ENCODE measurements around the gene RANBP3.

The RANBP3 gene

GRCh38 chr19:5949792-5950305, 28.1 kb downstream of the RANBP3 start:
- DNase-seq (ENCODE audit: low read depth): no peak

GRCh38 chr19:5948752-5949564, 29.0 kb downstream of the RANBP3 start:
- no peak for DNase-seq (ENCODE audit: low read depth)

GRCh38 chr19:5947435-5947834, 30.5 kb downstream of the RANBP3 start:
- DNase-seq (ENCODE audit: low read depth): peak; percentile 65

- DNase-seq (ENCODE audit: low read depth): no peak
Measured at GRCh38 chr19:5943623-5944022, 34.3 kb downstream of the RANBP3 start.

GRCh38 chr19:5943045-5943444, 34.9 kb downstream of the RANBP3 start:
- no peak for DNase-seq (ENCODE audit: low read depth)

GRCh38 chr19:5941673-5942072, 36.3 kb downstream of the RANBP3 start:
- no peak for DNase-seq (ENCODE audit: low read depth)

GRCh38 chr19:5940260-5941208, 37.4 kb downstream of the RANBP3 start:
- DNase-seq (ENCODE audit: low read depth): no peak

- no peak for DNase-seq (ENCODE audit: low read depth)
Measured at GRCh38 chr19:5937550-5937949, 40.4 kb downstream of the RANBP3 start.

- DNase-seq (ENCODE audit: low read depth): no peak
Measured at GRCh38 chr19:5936292-5936592, 41.7 kb downstream of the RANBP3 start.

GRCh38 chr19:5935473-5936291, 42.3 kb downstream of the RANBP3 start:
- no peak for DNase-seq (ENCODE audit: low read depth)

GRCh38 chr19:5934774-5935472, 43.0 kb downstream of the RANBP3 start:
- peak; percentile 66 for DNase-seq (ENCODE audit: low read depth)

GRCh38 chr19:5934069-5934401, 43.9 kb downstream of the RANBP3 start:
- DNase-seq (ENCODE audit: low read depth): no peak

GRCh38 chr19:5933391-5934068, 44.4 kb downstream of the RANBP3 start:
- DNase-seq (ENCODE audit: low read depth): no peak

- DNase-seq (ENCODE audit: low read depth): no peak
Measured at GRCh38 chr19:5932609-5933262, 45.2 kb downstream of the RANBP3 start.

- DNase-seq (ENCODE audit: low read depth): no peak
Measured at GRCh38 chr19:5932146-5932545, 45.8 kb downstream of the RANBP3 start.

- no peak for DNase-seq (ENCODE audit: low read depth)
Measured at GRCh38 chr19:5931251-5931650, 46.7 kb downstream of the RANBP3 start.

- no peak for DNase-seq (ENCODE audit: low read depth)
Measured at GRCh38 chr19:5929625-5930024, 48.3 kb downstream of the RANBP3 start.

GRCh38 chr19:5929179-5929578, 48.8 kb downstream of the RANBP3 start:
- DNase-seq (ENCODE audit: low read depth): no peak

GRCh38 chr19:5927441-5927821, 50.5 kb downstream of the RANBP3 start:
- no peak for DNase-seq (ENCODE audit: low read depth)

- peak; percentile 96 for DNase-seq (ENCODE audit: low read depth)
Measured at GRCh38 chr19:5926641-5927440, 51.1 kb downstream of the RANBP3 start.
